ENCODE data around the gene HAX1.
A peak's percentile ranks its signal among the peaks of the same experiment; 100 is the strongest.

Gene HAX1

DNA sequence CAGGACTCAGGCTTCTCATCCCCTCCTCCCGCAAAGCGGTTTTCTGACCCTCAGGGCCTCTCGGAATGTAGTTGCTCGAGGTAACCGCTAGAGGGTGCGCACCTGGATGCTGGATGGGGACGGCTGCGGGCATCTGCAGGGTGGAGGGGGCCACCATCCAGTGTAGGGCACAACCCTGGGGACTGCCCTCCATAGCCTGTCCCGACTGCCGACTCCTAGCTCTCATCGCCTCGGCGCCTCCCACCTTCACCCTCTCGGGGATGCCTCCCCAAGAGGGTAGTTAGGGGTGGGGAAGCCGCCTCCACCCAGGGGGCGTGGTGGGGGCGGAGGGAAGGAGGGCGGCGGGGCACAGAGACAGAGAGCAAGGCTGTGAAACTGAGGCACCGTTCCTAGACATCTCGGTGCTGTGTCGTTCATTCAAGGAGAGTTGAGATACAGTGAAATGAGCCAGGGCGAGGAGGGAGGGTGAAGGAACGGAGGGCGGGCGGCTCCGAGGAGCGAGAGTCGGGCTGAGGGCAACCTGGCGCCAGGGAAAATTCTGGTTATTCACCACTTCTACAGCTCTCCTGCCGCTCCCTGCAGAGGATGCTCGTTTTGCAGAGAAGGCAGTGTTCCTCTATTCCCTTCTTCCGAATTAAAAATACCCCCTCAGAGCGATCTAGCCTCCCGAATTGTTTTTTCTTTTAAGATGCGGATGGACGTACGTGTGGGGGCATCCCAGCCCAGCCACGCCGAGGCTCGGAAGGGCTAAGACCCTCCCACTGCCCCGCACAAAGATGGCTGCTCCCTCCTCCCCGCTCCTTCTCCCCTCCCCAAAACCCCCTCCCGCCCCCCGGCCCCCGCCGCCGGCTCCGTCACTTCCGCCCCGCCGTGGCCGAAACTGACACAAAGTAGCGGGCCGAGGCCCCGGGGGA lies 52.5 kb downstream of the HAX1 start, which contains the start of gene ATP8B2:
Gene ATP8B2, plus strand, starts transcription at position 857 of the 914 bp plus-strand sequence. CDS start 2,617 bp downstream, outside the sequence.
- peak within 1 kb of the TSS; percentile 96 to 99 for H3K27ac ChIP-seq
- H3K4me1 ChIP-seq: peaks cover 6 to 45% (median 32%) of the 10 kb centered on the region in 4 donors
- intact Hi-C loops (cut with DNase I; ENCODE audit: low total_unique reads): loop anchor here (5.0 to 10.0 kb wide), 2 partner anchors 82 to 230 kb away; partner anchors contain the start of genes IL6R and UBE2Q1
- no peaks in the 10 kb centered on the region for H3K9me3 ChIP-seq
- TF ChIP-seq, protein P1, sequence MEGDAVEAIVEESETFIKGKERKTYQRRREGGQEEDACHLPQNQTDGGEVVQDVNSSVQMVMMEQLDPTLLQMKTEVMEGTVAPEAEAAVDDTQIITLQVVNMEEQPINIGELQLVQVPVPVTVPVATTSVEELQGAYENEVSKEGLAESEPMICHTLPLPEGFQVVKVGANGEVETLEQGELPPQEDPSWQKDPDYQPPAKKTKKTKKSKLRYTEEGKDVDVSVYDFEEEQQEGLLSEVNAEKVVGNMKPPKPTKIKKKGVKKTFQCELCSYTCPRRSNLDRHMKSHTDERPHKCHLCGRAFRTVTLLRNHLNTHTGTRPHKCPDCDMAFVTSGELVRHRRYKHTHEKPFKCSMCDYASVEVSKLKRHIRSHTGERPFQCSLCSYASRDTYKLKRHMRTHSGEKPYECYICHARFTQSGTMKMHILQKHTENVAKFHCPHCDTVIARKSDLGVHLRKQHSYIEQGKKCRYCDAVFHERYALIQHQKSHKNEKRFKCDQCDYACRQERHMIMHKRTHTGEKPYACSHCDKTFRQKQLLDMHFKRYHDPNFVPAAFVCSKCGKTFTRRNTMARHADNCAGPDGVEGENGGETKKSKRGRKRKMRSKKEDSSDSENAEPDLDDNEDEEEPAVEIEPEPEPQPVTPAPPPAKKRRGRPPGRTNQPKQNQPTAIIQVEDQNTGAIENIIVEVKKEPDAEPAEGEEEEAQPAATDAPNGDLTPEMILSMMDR (IDR thresholded peaks at IDR 0.05): peak; percentile 91 to 93
- no peaks in the 10 kb centered on the region for H3K36me3 ChIP-seq
- peak within 1 kb of the TSS; percentile 72 to 90 for H3K4me3 ChIP-seq
- no peaks in the 10 kb centered on the region for H3K27me3 ChIP-seq
- DNase-seq: peak; percentile 72 to 89
